GM12873 (cell line): ENCODE measurements around the gene NFS1.
A peak's percentile ranks its signal among the peaks of the same experiment; 100 is the strongest.

Experiments
- CTCF ChIP-seq: IDR thresholded peaks from 2 replicates; pipeline ENCODE4 v1.5.1; 2012; ENCODE audit warnings: low read depth, mild to moderate bottlenecking, moderate library complexity, low read length, control low read depth; ENCODE audit not compliant: insufficient read depth; ENCODE audit errors: missing control alignments

The NFS1 gene

GRCh38 chr20:35620818-35621559 lies 78.2 kb downstream of the NFS1 start:
- TF ChIP-seq CTCF: no peak

- TF ChIP-seq CTCF: peak; percentile 83
Measured at GRCh38 chr20:35619196-35620095, 79.7 kb downstream of the NFS1 start.

- no peak for TF ChIP-seq CTCF
Measured at GRCh38 chr20:35618263-35619131, 80.7 kb downstream of the NFS1 start.
